Spleen (tissue), 11 donors: ENCODE measurements around the gene KCNQ5. TPM values are rescaled to one million over a fixed set of nuclear protein-coding genes. Genes with fewer than 3 reads are reported as not detected.

ENCODE experiments used
- DNase-seq: peaks from one replicate; pipeline ENCODE4 v3.0.0-alpha.2; 2020
- H3K27ac ChIP-seq, 8 donors: fragments of 200-600 bp; sonication (generic) in 7 of 8; 1 replicate in 4 of 8; 2 replicates in 4 of 8; pipeline versions ENCODE4 v1.5.0 to v1.8.0; 2016 to 2021; ENCODE audit warnings: inconsistent platforms in 4 of 8, mild to moderate bottlenecking in 4 of 8, moderate library complexity in 1 of 8
- H3K27me3 ChIP-seq, 7 donors: fragments of 200-600 bp; sonication (generic) in 6 of 7; replicated peaks in 1 of 7; 1 replicate in 4 of 7; 2 replicates in 3 of 7; pipeline versions ENCODE4 v1.5.0 to v1.8.0; 2016 to 2021; ENCODE audit warnings: inconsistent platforms in 3 of 7, mild to moderate bottlenecking in 1 of 7
- H3K36me3 ChIP-seq, 6 donors: fragments of 200-600 bp; sonication (generic) in 5 of 6; 1 replicate in 4 of 6; 2 replicates in 2 of 6; pipeline versions ENCODE4 v1.5.0 to v1.8.0; 2016 to 2021; ENCODE audit warnings: inconsistent platforms in 2 of 6
- H3K4me1 ChIP-seq, 6 donors: fragments of 200-600 bp; sonication (generic) in 5 of 6; 1 replicate in 3 of 6; 2 replicates in 3 of 6; pipeline versions ENCODE4 v1.5.0 to v1.8.0; 2016 to 2021; ENCODE audit warnings: inconsistent platforms in 3 of 6
- H3K4me3 ChIP-seq, 8 donors: fragments of 200-600 bp; sonication (generic) in 7 of 8; 1 replicate in 4 of 8; 2 replicates in 4 of 8; pipeline versions ENCODE4 v1.5.0 to v1.8.0; 2016 to 2021; ENCODE audit warnings: inconsistent platforms in 4 of 8, mild to moderate bottlenecking in 4 of 8, moderate library complexity in 2 of 8
- H3K9me3 ChIP-seq, 8 donors: fragments of 200-600 bp; sonication (generic) in 7 of 8; 1 replicate in 4 of 8; 2 replicates in 4 of 8; pipeline versions ENCODE4 v1.5.0 to v1.8.0; 2016 to 2021; ENCODE audit warnings: inconsistent platforms in 4 of 8
- CTCF ChIP-seq, 11 experiments: fragments of 200-600 bp in 7 of 11; fragments of 450-650 bp in 4 of 11; sonication (generic) in 4 of 11; IDR thresholded peaks in 8 of 11; conservative IDR thresholded peaks in 3 of 11; 1 replicate in 7 of 11; 2 replicates in 4 of 11; pipeline versions ENCODE4 v1.4.0 to v1.8.0; 2016 to 2021; ENCODE audit warnings: antibody characterized with exemption in 11 of 11, inconsistent platforms in 4 of 11, mild to moderate bottlenecking in 1 of 11
- POLR2A ChIP-seq, 3 donors: fragments of 450-650 bp; IDR thresholded peaks; one replicate each; pipeline ENCODE4 v1.5.1; 2017; ENCODE audit warnings: antibody characterized with exemption in 3 of 3, mild to moderate bottlenecking in 1 of 3
- POLR2AphosphoS5 ChIP-seq, 3 donors: sonication (generic); formaldehyde crosslinking; IDR thresholded peaks; one replicate each; pipeline ENCODE4 v1.5.1; 2017; ENCODE audit warnings: antibody characterized with exemption in 3 of 3
- WGBS, 5 donors: extraction: QIAGEN DNeasy Blood & Tissue Kit in 3 of 5; methylation state at CpG; one replicate each; pipeline versions ENCODE4 v1.1.5 to v1.1.7; 2013 to 2018; 5-methylcytosine and 5-hydroxymethylcytosine counted together
- intact Hi-C: fragments of 100-400 bp; cut with DNase I; formaldehyde crosslinking; loops from one replicate; pipeline ENCODE4 v1.15.0; 2023; ENCODE audit warnings: low total_unique reads
- polyA plus RNA-seq, 3 donors: library from polyadenylated mRNA; stranded (reverse); fragments of 200-250 nt; gene quantifications; one replicate each; pipeline ENCODE4 v1.2.1, GENCODE V29; 2013
- total RNA-seq, 7 donors: library from RNA; depleted of rRNA in 3 of 7; stranded (reverse); fragments of >200 nt in 3 of 7; fragmentation: NEBNext Ultra II Directional in 4 of 7; extraction: Animal tissue kit (Norgen Biotek cat#: 25700) in 4 of 7; gene quantifications; one replicate each; pipeline versions ENCODE4 v1.1.0 to v1.2.1, GENCODE V29; 2016 to 2021
- donor health status: healthy with polysubstance abuse.
- donor health status: DM: no; HTN: no; CAD: no; lungs with moderate emphysema.
- donor health status: DM: no; HTN: no; CAD: no.
- donor health status: Bipolar disorder and iron deficiency.
- donor health status: healthy.
- donor health status: DM: no; HTN: no; CAD: no.
- donor health status: DM: yes; HTN: yes; CAD: no.

Gene KCNQ5
- total and polyA plus RNA-seq, 10 donors, result 1.3 to 8.7 (median 4.4) TPM

GRCh38 chr6:72739368-72739779 lies 117.5 kb downstream of the KCNQ5 start:
- Histone ChIP-seq H3K27me3 (no peaks in the 10 kb centered on the region), H3K4me1 (peaks cover 0 to 35% (median 13%) of the 10 kb centered on the region in 6 donors), H3K9me3 (no peaks in the 10 kb centered on the region), H3K36me3 (no peaks in the 10 kb centered on the region), H3K27ac (no peak overlapping the region), H3K4me3 (no peak overlapping the region)
- DNase-seq, result no peak
- intact Hi-C loops, result no loop called here
- WGBS, 5 donors, result 36 to 53% (median 46%) methylated on average over 3 of the region's 3 CpGs
- TF ChIP-seq POLR2AphosphoS5 (IDR thresholded peaks at IDR 0.05) (no peak), POLR2A (IDR thresholded peaks at IDR 0.05) (no peak), CTCF (IDR thresholded peaks at IDR 0.05 in 8 of 11, conservative IDR thresholded peaks at IDR 0.05 in 3 of 11) (no peak)

GRCh38 chr6:72740135-72740534 lies 118.3 kb downstream of the KCNQ5 start:
- no peaks in the 10 kb centered on the region for H3K9me3 ChIP-seq
- no peaks in the 10 kb centered on the region for H3K36me3 ChIP-seq
- no peak for TF ChIP-seq POLR2A (IDR thresholded peaks at IDR 0.05)
- no peak for TF ChIP-seq CTCF (IDR thresholded peaks at IDR 0.05 in 8 of 11, conservative IDR thresholded peaks at IDR 0.05 in 3 of 11)
- TF ChIP-seq POLR2AphosphoS5 (IDR thresholded peaks at IDR 0.05), result no peak
- no peak for DNase-seq
- WGBS, 5 donors, result 51 to 73% (median 66%) methylated on average over 2 of the region's 2 CpGs
- intact Hi-C loops, result no loop called here
- no peaks in the 10 kb centered on the region for H3K27me3 ChIP-seq
- peaks cover 0 to 35% (median 13%) of the 10 kb centered on the region in 6 donors for H3K4me1 ChIP-seq
- H3K27ac ChIP-seq, result no peak overlapping the region
- H3K4me3 ChIP-seq, result no peak overlapping the region

GRCh38 chr6:72741083-72741482 lies 119.2 kb downstream of the KCNQ5 start:
- TF ChIP-seq CTCF (IDR thresholded peaks at IDR 0.05 in 8 of 11, conservative IDR thresholded peaks at IDR 0.05 in 3 of 11) (no peak), POLR2A (IDR thresholded peaks at IDR 0.05) (no peak), POLR2AphosphoS5 (IDR thresholded peaks at IDR 0.05) (no peak)
- H3K27me3 ChIP-seq, result no peaks in the 10 kb centered on the region
- peaks cover 0 to 35% (median 13%) of the 10 kb centered on the region in 6 donors for H3K4me1 ChIP-seq
- DNase-seq, result no peak
- WGBS, 5 donors, result 68 to 84% (median 78%) methylated on average over 3 of the region's 3 CpGs
- no peak overlapping the region for H3K4me3 ChIP-seq
- no peaks in the 10 kb centered on the region for H3K36me3 ChIP-seq
- no peaks in the 10 kb centered on the region for H3K9me3 ChIP-seq
- intact Hi-C loops, result no loop called here
- H3K27ac ChIP-seq, result no peak overlapping the region

- TF ChIP-seq CTCF (IDR thresholded peaks at IDR 0.05 in 8 of 11, conservative IDR thresholded peaks at IDR 0.05 in 3 of 11) (no peak), POLR2A (IDR thresholded peaks at IDR 0.05) (no peak), POLR2AphosphoS5 (IDR thresholded peaks at IDR 0.05) (no peak)
- intact Hi-C loops, result no loop called here
- WGBS, 5 donors, result 83 to 90% (median 86%) methylated on average over 5 of the region's 5 CpGs
- Histone ChIP-seq H3K9me3 (no peaks in the 10 kb centered on the region), H3K4me1 (peaks cover 0 to 35% (median 13%) of the 10 kb centered on the region in 6 donors), H3K36me3 (no peaks in the 10 kb centered on the region), H3K27ac (no peak overlapping the region), H3K27me3 (no peaks in the 10 kb centered on the region), H3K4me3 (no peak overlapping the region)
- DNase-seq, result no peak
These were observed 120.3 kb downstream of the KCNQ5 start for GRCh38 chr6:72742001-72742673.
